Pancreas (tissue), 10 donors: Measurements from ENCODE around the gene SPAM1. TPM values are rescaled to one million over a fixed set of nuclear protein-coding genes. Genes with fewer than 3 reads are reported as not detected.

Source experiments
- ATAC-seq, 4 donors: fragments of 200-7000 bp; cut with Tn5 transposase; one replicate each; pipeline versions ENCODE4 v1.8.0 to v1.9.1; 2020; ENCODE audit warnings: mild to moderate bottlenecking in 4 of 4, moderate library complexity in 4 of 4
- DNase-seq, 6 donors: peaks; one replicate each; pipeline ENCODE4 v3.0.0-alpha.2; 2020
- FAIRE-seq: peaks from 2 replicates; lab custom pipeline; 2012; peaks lifted over from hg19 to GRCh38; lab: Jason Lieb, UNC
- H3K27ac ChIP-seq, 4 donors: fragments of 200-600 bp; sonication (generic); 1 replicate in 3 of 4; 2 replicates in 1 of 4; pipeline versions ENCODE4 v1.5.0 to v1.8.0; 2020
- H3K27me3 ChIP-seq, 4 donors: fragments of 200-600 bp; one replicate each; pipeline ENCODE4 v1.8.0; 2021
- H3K36me3 ChIP-seq, 3 donors: fragments of 200-600 bp; sonication (generic) in 1 of 3; one replicate each; pipeline versions ENCODE4 v1.5.0 to v1.8.0; 2020 to 2021
- H3K4me1 ChIP-seq, 3 donors: fragments of 200-600 bp; one replicate each; pipeline ENCODE4 v1.8.0; 2021
- H3K4me3 ChIP-seq, 4 donors: fragments of 200-600 bp; sonication (generic) in 2 of 4; one replicate each; pipeline versions ENCODE4 v1.5.0 to v1.8.0; 2020 to 2021
- H3K9me3 ChIP-seq, 4 donors: fragments of 200-600 bp; one replicate each; pipeline ENCODE4 v1.8.0; 2021
- WGBS, 2 donors: extraction: QIAGEN DNeasy Blood & Tissue Kit; methylation state at CpG; one replicate each; pipeline ENCODE4 v1.1.7; 2013; 5-methylcytosine and 5-hydroxymethylcytosine counted together
- intact Hi-C, 3 donors: fragments of 100-400 bp; cut with DNase I; formaldehyde crosslinking; loops; one replicate each; pipeline versions ENCODE4 v1.11.1 to v1.14.2; 2022
- polyA plus RNA-seq, 2 donors: library from polyadenylated mRNA; stranded (reverse); fragments of 200-250 nt; gene quantifications; one replicate each; pipeline ENCODE4 v1.2.3, GENCODE V29; 2013
- total RNA-seq, 6 donors: library from RNA; stranded (reverse); fragmentation: NEBNext Ultra II Directional in 4 of 6; extraction: Animal tissue kit (Norgen Biotek cat#: 25700) in 4 of 6; gene quantifications; one replicate each; pipeline versions ENCODE4 v1.2.1 to v1.2.4, GENCODE V29; 2021 to 2023
- TF ChIP-seq, protein P1 (sequence below), 4 donors: fragments of 200-600 bp; sonication (generic) in 3 of 4; IDR thresholded peaks; one replicate each; pipeline versions ENCODE4 v1.5.0 to v1.8.0; 2021; ENCODE audit warnings: antibody characterized with exemption in 4 of 4
- donor health status: healthy with polysubstance abuse.
- donor health status: DM: no; HTN: no; CAD: no; lungs with moderate emphysema.
- donor health status: DM: no; HTN: no; CAD: no.
- donor health status: control.
- donor health status: control.
- donor health status: Bipolar disorder and iron deficiency.
- donor health status: DM: yes; HTN: yes; CAD: no.
- donor health status: DM: no; HTN: no; CAD: no.
- donor health status: DM: no; HTN: no; CAD: no.
- donor health status: DM: yes; HTN: yes; CAD: no.

The SPAM1 gene
- total and polyA plus RNA-seq, 8 donors: 0.12 TPM; not detected in 7

DNA sequence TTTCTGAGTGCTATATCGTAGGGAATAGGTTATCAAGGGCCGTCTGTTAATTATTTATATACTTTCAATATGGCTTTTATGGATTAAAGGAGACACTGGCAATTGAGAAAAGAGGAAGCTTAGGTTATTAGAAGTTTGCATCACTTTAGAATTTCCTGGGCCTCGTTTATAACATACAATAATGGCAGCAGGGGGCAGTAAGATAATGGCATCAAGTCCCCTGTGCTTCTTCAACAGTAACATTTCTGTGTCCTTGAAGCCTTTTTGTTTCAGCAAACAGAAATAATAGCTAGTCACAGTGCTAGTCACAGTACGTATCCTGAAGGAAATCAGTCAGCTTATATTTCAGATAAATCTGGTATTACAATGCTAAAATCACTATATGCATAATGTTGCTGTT lies 41.9 kb downstream of the SPAM1 start:
- 10 to 19% methylated on average over 4 of the region's 4 CpGs for WGBS, 2 donors
- no peak overlapping the region for H3K4me3 ChIP-seq
- ATAC-seq (peak in 2 of 4 donors; percentile 32 to 53), FAIRE-seq (no peak), DNase-seq (no peak)
- TF ChIP-seq, protein P1, sequence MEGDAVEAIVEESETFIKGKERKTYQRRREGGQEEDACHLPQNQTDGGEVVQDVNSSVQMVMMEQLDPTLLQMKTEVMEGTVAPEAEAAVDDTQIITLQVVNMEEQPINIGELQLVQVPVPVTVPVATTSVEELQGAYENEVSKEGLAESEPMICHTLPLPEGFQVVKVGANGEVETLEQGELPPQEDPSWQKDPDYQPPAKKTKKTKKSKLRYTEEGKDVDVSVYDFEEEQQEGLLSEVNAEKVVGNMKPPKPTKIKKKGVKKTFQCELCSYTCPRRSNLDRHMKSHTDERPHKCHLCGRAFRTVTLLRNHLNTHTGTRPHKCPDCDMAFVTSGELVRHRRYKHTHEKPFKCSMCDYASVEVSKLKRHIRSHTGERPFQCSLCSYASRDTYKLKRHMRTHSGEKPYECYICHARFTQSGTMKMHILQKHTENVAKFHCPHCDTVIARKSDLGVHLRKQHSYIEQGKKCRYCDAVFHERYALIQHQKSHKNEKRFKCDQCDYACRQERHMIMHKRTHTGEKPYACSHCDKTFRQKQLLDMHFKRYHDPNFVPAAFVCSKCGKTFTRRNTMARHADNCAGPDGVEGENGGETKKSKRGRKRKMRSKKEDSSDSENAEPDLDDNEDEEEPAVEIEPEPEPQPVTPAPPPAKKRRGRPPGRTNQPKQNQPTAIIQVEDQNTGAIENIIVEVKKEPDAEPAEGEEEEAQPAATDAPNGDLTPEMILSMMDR (IDR thresholded peaks at IDR 0.05): no peak
- no peaks in the 10 kb centered on the region for H3K4me1 ChIP-seq
- no peak overlapping the region for H3K27ac ChIP-seq
- H3K27me3 ChIP-seq: no peaks in the 10 kb centered on the region
- intact Hi-C loops: no loop called here
- H3K9me3 ChIP-seq: no peaks in the 10 kb centered on the region
- no peaks in the 10 kb centered on the region for H3K36me3 ChIP-seq

DNA sequence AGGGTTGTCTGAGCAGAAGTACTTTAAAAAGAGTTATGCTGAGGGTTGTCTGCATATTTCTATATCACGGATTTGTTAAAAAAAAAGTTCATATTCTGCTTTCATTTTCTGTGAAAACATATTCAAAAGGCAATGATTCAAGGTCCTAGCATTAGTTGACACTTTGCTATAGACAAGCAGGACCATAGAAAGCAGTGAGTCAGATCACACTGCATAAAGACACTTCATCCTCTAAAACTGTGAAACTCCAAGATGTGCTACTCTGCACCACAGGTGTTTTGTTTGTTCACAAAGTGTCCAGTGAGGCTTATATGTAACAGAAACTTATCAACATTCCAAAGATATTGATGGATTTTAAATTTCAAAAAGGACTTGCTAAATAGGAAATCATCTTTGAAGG lies 47.0 kb downstream of the SPAM1 start:
- H3K4me3 ChIP-seq: no peak overlapping the region
- no peak for ATAC-seq
- H3K9me3 ChIP-seq: no peaks in the 10 kb centered on the region
- H3K27ac ChIP-seq: no peak overlapping the region
- no peaks in the 10 kb centered on the region for H3K36me3 ChIP-seq
- no peak for DNase-seq
- WGBS, 2 donors: 25 to 33% methylated on average over 1 of the region's 1 CpG
- no peak for FAIRE-seq
- TF ChIP-seq, protein P1 (IDR thresholded peaks at IDR 0.05): no peak
- no peaks in the 10 kb centered on the region for H3K27me3 ChIP-seq
- H3K4me1 ChIP-seq: no peaks in the 10 kb centered on the region
- intact Hi-C loops: no loop called here

DNA sequence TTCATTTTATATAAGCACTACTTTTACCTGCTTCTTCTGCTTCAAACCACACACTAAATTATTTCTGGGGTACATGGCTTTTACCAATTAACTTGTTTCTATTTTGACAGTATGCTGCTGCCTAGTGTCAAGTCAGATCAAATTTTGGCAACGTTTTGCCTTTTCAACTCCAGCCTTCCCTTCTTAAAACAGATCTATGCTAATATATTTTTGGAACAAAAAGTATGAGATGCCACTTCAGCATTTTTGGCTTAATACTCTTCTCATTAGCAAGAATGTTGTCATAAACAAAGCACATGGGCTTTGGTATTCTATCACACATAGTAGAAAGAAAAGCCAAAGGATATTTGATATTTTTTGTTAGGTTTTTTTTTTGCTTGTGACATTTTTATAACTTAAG lies 47.8 kb downstream of the SPAM1 start:
- no peak for FAIRE-seq

DNA sequence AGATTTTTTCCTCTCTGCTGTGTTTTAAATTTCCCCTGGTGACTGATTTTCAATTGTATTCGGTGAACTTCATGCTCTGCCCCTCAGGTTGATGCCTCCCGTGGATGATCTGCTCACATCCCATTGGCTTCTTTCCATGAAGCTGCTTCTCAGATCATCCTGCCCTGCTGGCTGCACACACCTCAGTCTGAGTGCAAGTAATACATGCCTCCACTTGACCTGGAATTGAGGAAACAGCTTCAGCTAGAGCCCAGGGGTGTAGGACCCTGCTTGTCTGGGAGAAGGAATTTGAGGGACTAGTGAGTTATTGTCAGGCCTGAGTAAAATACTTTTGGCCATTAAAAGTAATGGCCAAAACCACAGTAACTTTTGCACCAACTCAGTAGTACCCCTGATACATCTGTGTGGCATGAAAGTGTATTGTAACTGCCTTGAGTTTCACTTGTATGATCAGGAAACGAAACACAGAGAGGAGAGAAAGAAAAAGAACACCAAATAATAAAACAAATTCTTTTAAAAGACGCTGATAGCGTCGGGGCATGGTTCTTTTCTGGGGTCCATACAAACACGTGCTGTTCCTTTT lies 49.4 kb downstream of the SPAM1 start:
- TF ChIP-seq, protein P1 (IDR thresholded peaks at IDR 0.05): no peak
- H3K27me3 ChIP-seq: no peaks in the 10 kb centered on the region
- ATAC-seq (no peak), FAIRE-seq (no peak), DNase-seq (no peak)
- intact Hi-C loops: no loop called here
- H3K36me3 ChIP-seq: no peaks in the 10 kb centered on the region
- H3K4me3 ChIP-seq: no peak overlapping the region
- 58 to 63% methylated on average over 7 of the region's 7 CpGs for WGBS, 2 donors
- H3K27ac ChIP-seq: no peak overlapping the region
- no peaks in the 10 kb centered on the region for H3K4me1 ChIP-seq
- no peaks in the 10 kb centered on the region for H3K9me3 ChIP-seq

More for the DNA sequence above, 47.8 kb downstream of the SPAM1 start:
- Histone ChIP-seq H3K36me3 (no peaks in the 10 kb centered on the region), H3K27ac (no peak overlapping the region), H3K9me3 (no peaks in the 10 kb centered on the region), H3K4me1 (no peaks in the 10 kb centered on the region), H3K27me3 (no peaks in the 10 kb centered on the region), H3K4me3 (no peak overlapping the region)
- intact Hi-C loops: no loop called here
- ATAC-seq (no peak), DNase-seq (no peak)
- TF ChIP-seq, protein P1 (IDR thresholded peaks at IDR 0.05): no peak
- WGBS, 2 donors: 28% methylated on average over 1 of the region's 1 CpG

DNA sequence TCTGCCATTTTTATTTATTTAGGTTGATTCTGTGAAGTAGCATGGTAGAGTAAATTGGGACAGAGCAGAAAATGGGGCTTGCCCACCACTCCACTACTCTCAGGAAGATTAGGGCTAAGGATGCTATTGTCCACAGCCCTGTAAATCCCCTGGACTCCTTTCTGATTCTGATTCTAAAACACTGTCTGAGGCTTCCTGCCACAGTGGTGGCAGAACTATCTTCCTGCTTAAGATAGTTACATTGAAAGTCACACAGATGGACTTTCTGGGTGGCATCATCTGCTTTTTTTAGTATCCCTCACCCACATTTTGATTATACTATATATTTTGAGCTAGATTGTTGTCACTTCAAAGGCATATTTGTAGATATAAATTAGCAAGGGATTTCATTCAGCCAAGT lies 50.0 kb downstream of the SPAM1 start:
- intact Hi-C loops: no loop called here
- DNase-seq (no peak), FAIRE-seq (no peak), ATAC-seq (no peak)
- no peak overlapping the region for H3K27ac ChIP-seq
- TF ChIP-seq, protein P1 (IDR thresholded peaks at IDR 0.05): no peak
- no peak overlapping the region for H3K4me3 ChIP-seq
- no peaks in the 10 kb centered on the region for H3K27me3 ChIP-seq
- no peaks in the 10 kb centered on the region for H3K9me3 ChIP-seq
- H3K36me3 ChIP-seq: no peaks in the 10 kb centered on the region
- no peaks in the 10 kb centered on the region for H3K4me1 ChIP-seq
